ENCODE data around the gene STEAP3. TPM values are rescaled to one million over a fixed set of nuclear protein-coding genes. Genes with fewer than 3 reads are reported as not detected.

The STEAP3 gene
- total and polyA plus RNA-seq, 8 donors, result 2.9 to 56.7 (median 12.6) TPM

GRCh38 chr2:119279666-119280065 lies 56.0 kb downstream of the STEAP3 start:
- Histone ChIP-seq H3K36me3 (no peaks in the 10 kb centered on the region), H3K9me3 (no peaks in the 10 kb centered on the region), H3K4me3 (no peak overlapping the region), H3K27me3 (no peaks in the 10 kb centered on the region), H3K27ac (no peak overlapping the region), H3K4me1 (peaks cover 0 to 25% (median 8%) of the 10 kb centered on the region in 4 donors)
- intact Hi-C loops (cut with DNase I; ENCODE audit: low total_unique reads), result loop anchor here (10.0 kb wide), 1 partner anchor 265 kb away; no protein-coding TSS in a partner anchor
- DNase-seq, result peak in 1 of 2 donors; percentile 46
- 60 to 82% (median 72%) methylated on average over 5 to 6 of the region's 6 CpGs for WGBS, 5 donors
- TF ChIP-seq POLR2A (IDR thresholded peaks at IDR 0.05) (no peak), EP300 (IDR thresholded peaks at IDR 0.05) (no peak), POLR2AphosphoS5 (IDR thresholded peaks at IDR 0.05) (no peak)
- TF ChIP-seq, protein P1, sequence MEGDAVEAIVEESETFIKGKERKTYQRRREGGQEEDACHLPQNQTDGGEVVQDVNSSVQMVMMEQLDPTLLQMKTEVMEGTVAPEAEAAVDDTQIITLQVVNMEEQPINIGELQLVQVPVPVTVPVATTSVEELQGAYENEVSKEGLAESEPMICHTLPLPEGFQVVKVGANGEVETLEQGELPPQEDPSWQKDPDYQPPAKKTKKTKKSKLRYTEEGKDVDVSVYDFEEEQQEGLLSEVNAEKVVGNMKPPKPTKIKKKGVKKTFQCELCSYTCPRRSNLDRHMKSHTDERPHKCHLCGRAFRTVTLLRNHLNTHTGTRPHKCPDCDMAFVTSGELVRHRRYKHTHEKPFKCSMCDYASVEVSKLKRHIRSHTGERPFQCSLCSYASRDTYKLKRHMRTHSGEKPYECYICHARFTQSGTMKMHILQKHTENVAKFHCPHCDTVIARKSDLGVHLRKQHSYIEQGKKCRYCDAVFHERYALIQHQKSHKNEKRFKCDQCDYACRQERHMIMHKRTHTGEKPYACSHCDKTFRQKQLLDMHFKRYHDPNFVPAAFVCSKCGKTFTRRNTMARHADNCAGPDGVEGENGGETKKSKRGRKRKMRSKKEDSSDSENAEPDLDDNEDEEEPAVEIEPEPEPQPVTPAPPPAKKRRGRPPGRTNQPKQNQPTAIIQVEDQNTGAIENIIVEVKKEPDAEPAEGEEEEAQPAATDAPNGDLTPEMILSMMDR (IDR thresholded peaks at IDR 0.05), result no peak

DNA sequence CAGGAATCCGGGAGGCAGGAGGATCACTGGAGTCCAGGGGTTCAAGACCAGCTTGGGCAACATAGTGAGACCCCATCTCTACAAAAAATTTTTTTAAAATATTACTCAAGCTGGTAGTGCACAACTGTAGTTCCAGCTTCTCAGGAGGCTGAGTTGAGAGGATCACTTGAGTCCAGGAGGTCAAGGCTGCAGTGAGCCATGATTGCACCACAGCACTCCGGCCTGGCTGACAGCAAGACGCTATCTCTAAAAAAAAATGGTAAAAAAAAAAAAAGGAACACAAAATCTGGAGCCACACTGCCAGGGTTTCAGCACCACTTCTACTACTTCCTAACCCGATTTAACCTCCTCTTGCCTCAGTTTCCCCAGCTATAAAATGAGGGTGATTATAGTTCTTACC lies 57.0 kb downstream of the STEAP3 start:
- Histone ChIP-seq H3K36me3 (no peaks in the 10 kb centered on the region), H3K4me1 (peaks cover 0 to 25% (median 8%) of the 10 kb centered on the region in 4 donors), H3K27ac (no peak overlapping the region), H3K4me3 (no peak overlapping the region), H3K9me3 (no peaks in the 10 kb centered on the region), H3K27me3 (no peaks in the 10 kb centered on the region)
- TF ChIP-seq POLR2AphosphoS5 (IDR thresholded peaks at IDR 0.05) (no peak), EP300 (IDR thresholded peaks at IDR 0.05) (no peak), POLR2A (IDR thresholded peaks at IDR 0.05) (no peak)
- TF ChIP-seq, protein P1 (IDR thresholded peaks at IDR 0.05), result no peak
- 65 to 77% (median 71%) methylated on average over 4 of the region's 4 CpGs for WGBS, 5 donors
- DNase-seq, result no peak
- intact Hi-C loops (cut with DNase I; ENCODE audit: low total_unique reads), result loop anchor here (10.0 kb wide), 1 partner anchor 266 kb away; no protein-coding TSS in a partner anchor

GRCh38 chr2:119282146-119282995 lies 58.7 kb downstream of the STEAP3 start:
- TF ChIP-seq POLR2A (IDR thresholded peaks at IDR 0.05) (no peak), EP300 (IDR thresholded peaks at IDR 0.05) (no peak), POLR2AphosphoS5 (IDR thresholded peaks at IDR 0.05) (no peak)
- TF ChIP-seq, protein P1 (IDR thresholded peaks at IDR 0.05), result no peak
- peaks cover 0 to 22% (median 8%) of the 10 kb centered on the region in 4 donors for H3K4me1 ChIP-seq
- H3K27me3 ChIP-seq, result no peaks in the 10 kb centered on the region
- DNase-seq, result no peak
- H3K9me3 ChIP-seq, result no peaks in the 10 kb centered on the region
- H3K27ac ChIP-seq, result peak overlapping the region in 1 of 5 donors; percentile 60
- no peak overlapping the region for H3K4me3 ChIP-seq
- WGBS, 5 donors, result 76 to 80% (median 78%) methylated on average over 21 of the region's 21 CpGs
- intact Hi-C loops (cut with DNase I; ENCODE audit: low total_unique reads), result loop anchor here (10.0 kb wide), 1 partner anchor 268 kb away; no protein-coding TSS in a partner anchor
- peaks cover 0 to 9% (median 0%) of the 10 kb centered on the region in 4 donors for H3K36me3 ChIP-seq

DNA sequence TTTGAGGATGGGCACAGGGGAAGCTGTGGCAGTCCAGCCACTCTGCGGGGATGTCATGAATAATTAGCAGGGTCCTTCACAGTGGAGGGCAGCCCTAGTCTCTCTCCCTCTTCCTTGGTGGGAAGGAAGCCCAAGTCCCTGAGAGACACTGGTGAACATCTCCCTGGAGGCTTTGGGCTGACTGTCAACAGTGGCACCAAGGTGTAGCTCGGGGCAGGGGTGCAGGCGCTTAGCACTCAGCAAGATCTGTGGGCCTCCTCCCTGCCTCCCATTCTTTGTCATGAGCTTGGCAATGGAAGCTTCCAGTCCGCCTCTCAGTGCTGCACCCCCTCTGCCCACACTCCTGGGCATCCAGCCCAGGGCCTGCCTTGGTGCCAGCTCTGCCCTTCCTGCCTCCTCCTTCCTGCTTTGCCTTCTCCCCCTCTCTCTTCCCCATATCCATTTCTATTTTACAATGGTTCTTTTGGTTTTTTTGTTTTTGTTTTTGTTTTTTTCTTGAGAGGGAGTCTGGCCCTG lies 59.4 kb downstream of the STEAP3 start:
- Histone ChIP-seq H3K9me3 (no peaks in the 10 kb centered on the region), H3K27me3 (no peaks in the 10 kb centered on the region), H3K4me1 (peaks cover 0 to 22% (median 8%) of the 10 kb centered on the region in 4 donors), H3K36me3 (peaks cover 0 to 9% (median 0%) of the 10 kb centered on the region in 4 donors), H3K4me3 (no peak overlapping the region), H3K27ac (peak overlapping the region in 1 of 5 donors; percentile 60)
- 55 to 74% (median 59%) methylated on average over 4 of the region's 4 CpGs for WGBS, 5 donors
- DNase-seq, result peak; percentile 19 to 79
- TF ChIP-seq EP300 (IDR thresholded peaks at IDR 0.05) (no peak), POLR2A (IDR thresholded peaks at IDR 0.05) (no peak), POLR2AphosphoS5 (IDR thresholded peaks at IDR 0.05) (no peak)
- TF ChIP-seq, protein P1 (IDR thresholded peaks at IDR 0.05), result no peak
- intact Hi-C loops (cut with DNase I; ENCODE audit: low total_unique reads), result loop anchor here (10.0 kb wide), 1 partner anchor 268 kb away; no protein-coding TSS in a partner anchor
